ENCODE results near the gene DHX40.
"Not testable (repeated sequence)": the region's sequence is repeated elsewhere in the genome, so short reads cannot be mapped to it uniquely, and the experiment has no call there.

Gene DHX40

GRCh38 chr17:59565959-59566324 lies 532 bp downstream of the DHX40 start:
- no peak for DNase-seq

GRCh38 chr17:59569151-59569550 lies 3.7 kb downstream of the DHX40 start:
- not testable (repeated sequence) for DNase-seq

- DNase-seq, result no peak
These were observed 7.0 kb downstream of the DHX40 start for GRCh38 chr17:59572301-59572924.

- DNase-seq, result not testable (repeated sequence)
These were observed 18.8 kb downstream of the DHX40 start for GRCh38 chr17:59584168-59584567.

GRCh38 chr17:59600169-59600568 lies 34.8 kb downstream of the DHX40 start:
- no peak for DNase-seq

GRCh38 chr17:59601130-59601529 lies 35.7 kb downstream of the DHX40 start:
- no peak for DNase-seq

- no peak for DNase-seq
These were observed 41.7 kb downstream of the DHX40 start for GRCh38 chr17:59607061-59607460.

GRCh38 chr17:59607817-59608403 lies 42.5 kb downstream of the DHX40 start:
- DNase-seq, result no peak

GRCh38 chr17:59611503-59611902 lies 46.1 kb downstream of the DHX40 start:
- DNase-seq, result no peak

- no peak for DNase-seq
These were observed 51.0 kb downstream of the DHX40 start for GRCh38 chr17:59616253-59616920.

- no peak for DNase-seq
These were observed 51.8 kb downstream of the DHX40 start for GRCh38 chr17:59617156-59617732.

GRCh38 chr17:59619035-59619297 lies 53.6 kb downstream of the DHX40 start:
- peak; percentile 71 for DNase-seq

GRCh38 chr17:59619298-59620063 lies 54.1 kb downstream of the DHX40 start, which contains the start of gene CLTC:
CLTC (plus strand) TSS chr17:59619895; CDS start chr17:59620132, 237 bp downstream.
- DNase-seq, result peak; percentile 90

- DNase-seq, result no peak
These were observed 54.6 kb downstream of the DHX40 start for GRCh38 chr17:59620064-59620359.

- peak; percentile 20 for DNase-seq
These were observed 55.3 kb downstream of the DHX40 start for GRCh38 chr17:59620518-59621259.

- no peak for DNase-seq
These were observed 56.4 kb downstream of the DHX40 start for GRCh38 chr17:59621771-59622170.

- no peak for DNase-seq
These were observed 57.7 kb downstream of the DHX40 start for GRCh38 chr17:59623151-59623550.

- no peak for DNase-seq
These were observed 61.3 kb downstream of the DHX40 start for GRCh38 chr17:59626756-59627155.

- no peak for DNase-seq
These were observed 61.9 kb downstream of the DHX40 start for GRCh38 chr17:59627274-59627673.

- no peak for DNase-seq
These were observed 62.4 kb downstream of the DHX40 start for GRCh38 chr17:59627770-59628171.

GRCh38 chr17:59629174-59629573 lies 63.8 kb downstream of the DHX40 start:
- no peak for DNase-seq

GRCh38 chr17:59631276-59631675 lies 65.9 kb downstream of the DHX40 start:
- DNase-seq, result no peak

GRCh38 chr17:59632398-59632797 lies 67.0 kb downstream of the DHX40 start:
- no peak for DNase-seq
